ENCODE results near the gene FAM120B.

FAM120B gene

DNA sequence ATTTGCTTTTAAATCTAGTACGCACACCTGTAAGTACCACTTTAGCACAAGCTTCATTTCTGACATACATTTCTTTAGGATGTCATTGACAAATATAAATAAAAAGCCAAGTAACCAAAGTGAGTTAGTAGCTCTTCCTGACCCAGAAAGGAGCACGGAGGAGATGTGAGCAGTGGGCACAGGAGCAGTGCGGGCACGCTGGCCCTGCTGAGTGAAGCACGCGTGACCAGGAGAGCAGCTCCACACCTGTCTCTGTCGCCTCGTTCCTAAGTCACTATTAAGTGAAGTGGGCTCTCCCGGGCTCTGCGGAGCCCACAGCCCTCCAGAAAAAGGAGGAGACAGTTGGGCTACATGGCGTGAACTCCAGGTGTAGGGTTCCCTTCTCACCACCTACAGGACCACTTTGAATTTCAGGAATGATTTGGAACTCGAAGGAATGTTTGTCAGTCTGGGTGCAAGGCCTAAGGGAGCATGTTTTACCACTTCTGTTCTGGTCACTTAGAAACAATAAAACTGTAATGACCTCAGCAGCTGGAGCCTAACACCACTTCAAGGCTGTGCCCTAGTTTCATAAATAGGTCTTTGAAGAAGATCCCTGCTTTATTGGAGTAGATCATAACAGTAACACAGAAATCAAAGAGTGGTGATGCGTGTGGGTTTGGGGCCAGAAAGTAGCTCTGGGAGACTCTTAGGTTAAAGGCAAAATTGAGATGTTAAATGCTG is 95.9 kb downstream of the FAM120B start:
- TF ChIP-seq, protein P1, sequence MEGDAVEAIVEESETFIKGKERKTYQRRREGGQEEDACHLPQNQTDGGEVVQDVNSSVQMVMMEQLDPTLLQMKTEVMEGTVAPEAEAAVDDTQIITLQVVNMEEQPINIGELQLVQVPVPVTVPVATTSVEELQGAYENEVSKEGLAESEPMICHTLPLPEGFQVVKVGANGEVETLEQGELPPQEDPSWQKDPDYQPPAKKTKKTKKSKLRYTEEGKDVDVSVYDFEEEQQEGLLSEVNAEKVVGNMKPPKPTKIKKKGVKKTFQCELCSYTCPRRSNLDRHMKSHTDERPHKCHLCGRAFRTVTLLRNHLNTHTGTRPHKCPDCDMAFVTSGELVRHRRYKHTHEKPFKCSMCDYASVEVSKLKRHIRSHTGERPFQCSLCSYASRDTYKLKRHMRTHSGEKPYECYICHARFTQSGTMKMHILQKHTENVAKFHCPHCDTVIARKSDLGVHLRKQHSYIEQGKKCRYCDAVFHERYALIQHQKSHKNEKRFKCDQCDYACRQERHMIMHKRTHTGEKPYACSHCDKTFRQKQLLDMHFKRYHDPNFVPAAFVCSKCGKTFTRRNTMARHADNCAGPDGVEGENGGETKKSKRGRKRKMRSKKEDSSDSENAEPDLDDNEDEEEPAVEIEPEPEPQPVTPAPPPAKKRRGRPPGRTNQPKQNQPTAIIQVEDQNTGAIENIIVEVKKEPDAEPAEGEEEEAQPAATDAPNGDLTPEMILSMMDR (IDR thresholded peaks at IDR 0.05; ENCODE audit: extremely low read depth, insufficient read depth, missing control alignments) = no peak
- in situ Hi-C loops (cut with MboI; ENCODE audit: low pct_unique_long_range_greater_than_20kb, low sequenced_read_pairs, unreplicated experiment) = no loop called here
- no peak for DNase-seq (ENCODE audit: low spot score)

DNA sequence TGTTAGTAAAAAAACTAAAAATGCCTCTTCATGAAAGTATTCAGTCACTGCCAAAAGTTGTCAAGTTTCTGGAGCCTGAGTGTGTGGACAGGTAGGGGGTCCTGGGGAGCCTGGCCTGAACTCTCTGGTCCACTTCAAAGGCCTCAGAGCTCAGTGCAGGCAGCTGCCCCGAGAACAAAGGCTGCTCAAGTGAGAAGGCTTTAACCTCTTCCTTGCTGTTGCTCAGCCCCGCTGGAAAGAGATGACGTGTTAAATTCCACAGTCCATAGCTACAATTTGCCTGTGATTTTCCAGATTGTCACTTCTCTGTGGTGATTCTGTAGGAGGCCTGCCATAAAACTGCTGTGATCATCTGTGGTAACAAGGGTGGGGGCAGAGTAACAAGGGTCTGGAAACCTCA is 96.9 kb downstream of the FAM120B start:
- DNase-seq (ENCODE audit: low spot score) = no peak
- in situ Hi-C loops (cut with MboI; ENCODE audit: low pct_unique_long_range_greater_than_20kb, low sequenced_read_pairs, unreplicated experiment) = no loop called here
- TF ChIP-seq, protein P1 (IDR thresholded peaks at IDR 0.05; ENCODE audit: extremely low read depth, insufficient read depth, missing control alignments) = no peak

DNA sequence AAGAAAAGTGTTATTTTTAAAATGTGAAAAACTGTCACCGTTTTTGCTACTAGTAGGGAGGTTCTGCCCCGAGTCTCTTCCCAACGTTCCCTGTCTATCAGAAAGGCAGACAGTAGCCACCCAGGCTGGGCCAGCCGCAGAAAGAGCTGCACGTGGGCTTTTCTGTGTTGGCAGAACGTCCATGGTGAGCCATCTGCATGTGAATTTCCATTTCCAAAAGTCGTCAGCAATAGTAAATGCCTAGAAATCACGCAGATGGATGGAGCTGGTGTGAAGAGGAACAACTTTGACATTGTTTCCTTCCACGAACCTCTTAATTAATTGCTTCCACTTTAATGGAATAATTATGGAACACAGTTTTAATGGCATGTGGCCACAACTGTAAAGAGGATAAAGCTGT is 97.5 kb downstream of the FAM120B start:
- DNase-seq (ENCODE audit: low spot score) = no peak
- in situ Hi-C loops (cut with MboI; ENCODE audit: low pct_unique_long_range_greater_than_20kb, low sequenced_read_pairs, unreplicated experiment) = no loop called here
- TF ChIP-seq, protein P1 (IDR thresholded peaks at IDR 0.05; ENCODE audit: extremely low read depth, insufficient read depth, missing control alignments) = no peak

DNA sequence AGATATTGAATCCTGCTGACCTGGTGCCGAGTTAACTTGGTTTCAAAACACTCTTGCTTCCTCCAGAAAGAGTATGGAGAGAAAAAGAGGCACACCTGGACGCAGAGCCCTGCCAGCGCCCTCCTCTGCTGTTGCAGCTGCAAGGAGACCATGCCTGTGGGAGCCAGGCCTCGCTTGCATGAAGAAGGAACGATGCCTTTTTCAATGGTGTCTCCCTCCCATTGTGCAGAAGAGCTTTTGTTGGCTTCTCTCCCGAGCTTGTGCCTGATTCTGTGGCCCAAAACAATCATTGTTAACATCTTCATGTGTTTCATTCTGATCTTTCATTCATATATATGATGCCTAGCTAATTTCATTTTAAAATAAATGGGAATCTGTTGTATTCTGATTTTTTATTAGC is 98.1 kb downstream of the FAM120B start:
- DNase-seq (ENCODE audit: low spot score) = no peak
- in situ Hi-C loops (cut with MboI; ENCODE audit: low pct_unique_long_range_greater_than_20kb, low sequenced_read_pairs, unreplicated experiment) = no loop called here
- TF ChIP-seq, protein P1 (IDR thresholded peaks at IDR 0.05; ENCODE audit: extremely low read depth, insufficient read depth, missing control alignments) = no peak

DNA sequence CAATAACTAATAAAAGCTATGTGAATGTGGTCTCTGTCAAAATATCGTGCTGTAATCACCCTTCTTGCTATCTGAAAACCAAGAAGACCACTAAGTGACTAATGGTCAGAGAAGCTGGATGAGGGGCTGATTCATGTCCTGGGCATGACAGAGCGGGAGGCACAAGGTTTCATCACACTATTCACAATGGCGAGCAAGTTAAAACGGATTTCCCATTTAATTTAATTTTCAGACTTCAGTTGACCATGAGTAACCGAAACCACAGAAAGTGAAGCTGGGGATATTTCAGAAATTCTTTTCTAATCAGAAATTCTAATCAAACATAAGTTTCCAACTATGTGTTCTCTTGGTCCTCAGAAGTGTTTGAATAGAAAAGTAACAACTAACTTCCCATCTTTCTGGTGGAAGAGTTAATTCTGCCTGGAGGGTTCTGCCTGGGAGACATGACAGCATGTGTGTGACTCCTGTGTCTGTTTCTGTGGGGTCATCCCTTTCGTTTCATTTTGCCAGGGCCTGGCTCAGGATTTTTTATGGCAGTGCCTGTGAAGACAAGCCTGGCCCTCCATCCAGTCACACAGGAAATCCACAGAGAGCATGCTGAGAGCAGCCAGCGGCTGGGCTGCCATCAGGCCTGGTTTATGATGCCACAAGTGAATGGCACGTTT is 98.9 kb downstream of the FAM120B start:
- in situ Hi-C loops (cut with MboI; ENCODE audit: low pct_unique_long_range_greater_than_20kb, low sequenced_read_pairs, unreplicated experiment) = no loop called here
- DNase-seq (ENCODE audit: low spot score) = no peak
- TF ChIP-seq, protein P1 (IDR thresholded peaks at IDR 0.05; ENCODE audit: extremely low read depth, insufficient read depth, missing control alignments) = no peak

DNA sequence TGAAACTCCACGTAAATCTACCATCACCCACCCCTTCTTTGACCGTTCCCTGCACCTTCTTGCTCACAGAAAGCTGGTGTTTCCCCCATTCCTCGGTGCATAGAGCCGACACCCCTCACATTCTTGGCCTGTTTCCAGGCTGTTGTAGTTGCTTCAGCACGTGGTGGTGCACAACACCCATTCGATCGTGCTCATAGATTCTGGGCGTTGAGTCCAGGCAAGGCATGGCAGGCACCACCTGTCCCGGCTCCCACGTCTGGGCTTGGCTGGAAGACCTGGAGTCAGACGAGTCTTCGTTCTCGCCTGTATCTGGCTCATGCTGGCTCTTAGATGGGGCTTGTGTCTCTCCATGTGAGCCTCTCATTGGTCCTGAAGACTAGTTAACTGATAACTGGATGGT is 100.6 kb downstream of the FAM120B start:
- TF ChIP-seq, protein P1 (IDR thresholded peaks at IDR 0.05; ENCODE audit: extremely low read depth, insufficient read depth, missing control alignments) = no peak
- DNase-seq (ENCODE audit: low spot score) = no peak
- in situ Hi-C loops (cut with MboI; ENCODE audit: low pct_unique_long_range_greater_than_20kb, low sequenced_read_pairs, unreplicated experiment) = no loop called here
